GM21723 (cell line): ENCODE measurements around the gene ZNF511.

Source experiments
- ATAC-seq: cut with Tn5 transposase; IDR thresholded peaks from one replicate; pipeline ENCODE4 v1.9.1; 2021; ENCODE audit warnings: mild to moderate bottlenecking, moderate library complexity; ENCODE audit not compliant: unreplicated experiment

ZNF511 gene

DNA sequence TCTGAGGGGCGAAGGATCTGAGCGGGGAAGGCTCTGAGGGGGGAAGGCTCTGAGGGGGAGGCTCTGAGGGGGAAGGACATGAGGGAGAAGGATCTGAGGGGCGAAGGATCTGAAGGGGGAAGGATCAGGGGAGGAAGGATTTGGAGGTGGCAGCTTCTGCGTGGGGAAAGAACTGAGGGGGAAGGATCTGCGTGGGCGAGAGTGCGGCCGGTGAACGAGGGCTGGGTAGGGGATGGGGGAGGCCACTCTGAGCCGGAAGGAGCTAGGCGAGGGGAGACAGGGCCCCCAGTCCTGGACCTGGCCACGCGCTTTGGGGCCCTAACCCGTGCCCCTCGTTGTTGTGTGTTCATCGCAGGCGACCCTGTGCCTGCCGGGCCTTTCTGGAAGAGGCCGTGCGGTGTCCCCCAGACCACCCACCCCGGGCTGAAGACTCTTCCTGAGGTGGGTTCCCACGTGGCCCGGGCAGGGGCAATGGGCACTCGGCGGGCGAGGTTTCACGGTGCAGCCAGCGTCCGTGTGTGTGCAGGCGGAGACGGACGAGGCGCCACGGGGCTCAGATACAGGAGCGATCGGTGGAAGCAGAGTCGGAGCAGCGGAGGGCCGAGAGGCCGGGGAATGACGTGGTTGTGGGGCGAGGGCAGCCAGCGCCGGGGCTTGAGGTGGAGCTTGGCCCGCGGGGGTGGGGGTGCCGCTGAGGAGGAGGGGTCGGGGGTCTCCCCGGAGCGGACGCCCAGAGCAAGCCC, 26.0 kb downstream of the ZNF511 start:
- peak; percentile 48 for ATAC-seq

DNA sequence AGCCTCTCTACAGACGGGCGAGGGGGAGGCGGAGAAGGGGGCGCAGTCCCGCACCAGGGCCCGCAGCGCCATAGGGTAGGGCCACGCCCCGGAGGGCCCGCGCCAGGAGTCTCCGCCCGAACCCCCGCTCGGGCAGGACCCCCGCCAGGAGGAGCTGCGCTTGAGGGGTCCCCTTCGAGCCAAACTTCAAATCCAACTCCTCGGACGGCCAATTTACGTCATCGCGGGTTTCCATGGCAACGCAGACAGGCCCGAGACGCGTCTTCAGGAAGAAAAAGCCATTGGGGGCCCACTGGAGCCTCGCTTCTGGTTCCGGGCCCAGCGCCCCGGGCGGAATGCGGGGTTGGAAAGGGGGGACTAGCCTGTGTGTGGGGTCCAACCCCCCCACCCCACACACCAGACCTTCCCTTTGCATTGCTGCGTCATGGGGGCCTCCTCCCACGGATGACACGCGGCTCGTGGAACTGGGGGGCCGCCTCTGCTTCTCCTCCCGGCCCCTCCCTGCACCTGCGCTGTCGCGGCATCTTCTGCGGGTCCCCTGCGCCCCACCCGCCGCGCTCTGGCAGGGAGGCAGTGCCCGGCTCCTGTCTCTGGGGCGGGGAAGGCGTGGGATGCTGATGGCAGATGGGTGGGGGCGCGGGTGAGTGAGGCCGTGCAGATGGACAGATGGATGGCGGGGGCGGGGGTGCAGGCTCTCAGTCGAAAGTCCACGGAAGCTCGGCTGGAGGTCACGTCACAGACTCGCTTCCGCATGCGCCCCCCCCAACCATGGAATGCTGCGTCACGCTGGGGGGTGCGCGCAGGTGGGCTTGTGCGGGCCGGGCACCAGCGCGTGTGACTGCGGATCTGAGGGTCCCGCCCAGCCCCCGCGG, 26.8 kb downstream of the ZNF511 start:
- ATAC-seq, result peak; percentile 55

DNA sequence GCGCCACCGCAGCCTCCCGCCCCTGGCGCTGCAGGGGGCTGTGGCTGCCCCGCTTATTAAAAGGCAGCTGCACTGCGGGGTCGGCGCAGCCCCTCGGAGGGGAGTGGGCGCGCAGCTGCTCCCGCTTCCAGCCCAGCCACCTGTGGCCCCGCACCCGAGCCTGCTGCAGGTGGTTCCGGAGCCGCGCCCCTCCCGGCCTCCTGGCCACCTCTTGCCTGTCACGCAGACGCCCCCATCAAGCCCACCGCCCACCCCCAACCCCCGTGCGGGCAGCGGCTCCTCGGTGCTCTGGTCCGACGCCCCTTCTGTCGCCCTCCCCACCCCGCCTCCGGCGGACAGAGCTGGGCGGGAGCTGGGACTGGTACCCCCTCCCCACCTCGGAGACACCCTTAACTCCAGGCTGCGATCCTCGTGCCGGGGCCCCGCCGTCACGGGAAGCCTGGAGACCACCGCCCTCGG, 27.4 kb downstream of the ZNF511 start:
- no peak for ATAC-seq

DNA sequence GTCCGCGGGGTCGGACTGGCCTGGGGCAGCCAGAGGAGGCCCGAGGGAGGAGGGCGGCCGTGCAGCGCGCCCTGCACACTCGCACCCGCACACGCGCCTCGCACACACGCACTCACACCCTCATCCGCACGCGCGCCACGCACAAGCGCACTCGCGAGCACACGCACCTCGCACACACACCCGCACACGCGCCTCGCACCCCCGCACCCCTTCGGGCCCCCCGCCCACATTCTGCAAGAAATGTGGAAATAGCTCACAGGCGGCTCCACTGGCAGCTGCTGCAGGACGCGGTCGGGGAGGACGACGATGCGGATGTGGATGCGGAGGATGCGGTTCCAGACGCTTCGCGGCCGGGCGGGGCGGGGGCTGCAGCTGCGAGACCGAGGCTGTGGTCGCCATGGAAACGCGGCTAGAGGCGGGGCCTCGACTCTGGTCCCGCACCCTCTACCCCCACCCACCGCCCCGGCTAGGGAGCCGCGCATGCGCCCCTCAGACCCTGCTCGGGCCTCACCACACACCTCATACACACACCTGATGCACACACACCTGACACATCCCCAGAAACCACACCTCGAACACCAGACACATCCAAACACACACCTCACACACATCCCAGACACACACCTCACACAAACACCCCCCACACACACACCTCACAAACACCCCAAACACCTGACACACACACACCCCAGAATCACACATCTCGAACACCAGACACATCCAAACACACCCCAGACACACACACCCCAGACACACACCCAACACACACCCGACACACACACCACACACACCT, 28.1 kb downstream of the ZNF511 start, which contains the start of gene CALY:
Gene CALY, minus strand, starts transcription at position 320 of the 793 bp plus-strand sequence. CDS start 7,907 bp downstream, outside the sequence.
- ATAC-seq, result no peak

DNA sequence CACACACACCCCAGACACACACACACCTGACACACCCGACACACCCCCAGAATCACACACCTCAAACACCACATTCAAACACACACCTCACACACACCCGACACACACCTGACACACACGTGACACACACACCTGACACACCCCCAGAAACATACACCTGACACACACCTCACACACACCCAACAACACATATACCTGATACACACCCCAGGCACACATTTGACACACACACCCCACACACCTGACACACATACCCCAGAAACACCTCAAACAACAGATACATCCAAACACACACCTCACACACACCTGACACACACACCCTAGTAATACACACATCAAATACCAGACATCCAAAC, 28.6 kb downstream of the ZNF511 start:
- ATAC-seq, result no peak

DNA sequence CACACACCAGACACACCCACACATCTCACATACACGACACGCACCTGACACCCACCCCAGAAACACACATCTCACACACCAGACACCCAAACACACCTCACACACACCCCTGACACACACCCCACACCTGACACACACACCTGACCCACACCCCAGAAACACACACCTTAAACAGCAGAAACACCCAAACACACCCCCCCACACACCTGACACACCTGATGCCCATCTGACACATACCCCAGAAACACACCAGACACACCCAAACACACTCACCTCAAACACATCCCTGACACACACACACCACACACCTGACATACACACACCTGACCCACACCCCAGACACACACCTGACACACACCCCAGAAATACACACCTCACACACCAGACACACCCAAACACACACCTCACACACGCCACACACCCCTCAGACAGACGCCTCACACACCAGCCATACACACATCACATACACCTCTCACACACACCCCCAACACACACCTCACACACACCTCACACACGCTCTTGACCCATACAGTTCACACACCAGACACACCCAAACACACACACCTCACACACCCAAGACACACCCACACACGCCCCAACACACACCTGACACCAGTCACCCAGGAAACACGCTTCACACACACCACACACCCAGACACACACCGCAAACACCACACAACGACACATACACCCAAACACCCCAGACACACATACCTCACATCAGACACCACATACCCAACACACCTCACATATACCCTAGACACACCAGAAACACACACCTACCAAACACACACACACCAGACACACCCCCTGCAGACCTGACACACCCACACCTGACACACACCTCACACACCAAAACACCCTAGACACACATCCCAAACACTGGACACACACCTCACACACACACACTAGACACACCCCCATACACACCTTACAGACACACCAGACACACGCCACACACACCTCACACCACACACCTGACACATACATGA, 29.7 kb downstream of the ZNF511 start:
- ATAC-seq, result no peak

DNA sequence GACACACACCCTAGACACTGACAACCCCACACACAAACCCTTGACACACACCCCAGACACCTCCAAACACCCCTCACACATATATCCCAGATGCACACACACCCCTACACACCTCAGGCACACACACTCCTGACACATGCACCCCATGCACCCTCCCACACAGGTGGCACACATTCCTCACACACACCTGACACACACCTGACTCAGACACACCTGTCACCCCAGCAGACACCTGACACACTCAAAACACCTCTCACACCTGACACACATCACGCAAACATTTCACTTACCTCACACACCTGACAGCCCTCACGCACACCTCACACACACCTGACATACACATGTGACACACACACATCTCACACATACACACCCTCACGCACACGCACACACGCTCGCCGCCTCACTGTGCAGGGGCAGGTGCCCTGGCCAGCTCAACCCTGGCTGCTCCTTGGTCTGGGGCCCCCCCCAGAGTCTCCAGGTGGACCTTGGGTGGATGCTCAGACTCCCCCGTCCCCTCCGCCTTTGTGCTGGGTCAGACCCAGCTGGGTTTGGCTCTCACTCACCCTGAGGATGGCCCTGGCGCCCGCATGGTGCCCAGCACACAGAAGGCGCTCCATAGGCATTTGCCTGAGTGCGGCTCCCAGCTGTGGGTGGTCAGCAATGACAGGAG, 31.1 kb downstream of the ZNF511 start:
- ATAC-seq, result no peak

DNA sequence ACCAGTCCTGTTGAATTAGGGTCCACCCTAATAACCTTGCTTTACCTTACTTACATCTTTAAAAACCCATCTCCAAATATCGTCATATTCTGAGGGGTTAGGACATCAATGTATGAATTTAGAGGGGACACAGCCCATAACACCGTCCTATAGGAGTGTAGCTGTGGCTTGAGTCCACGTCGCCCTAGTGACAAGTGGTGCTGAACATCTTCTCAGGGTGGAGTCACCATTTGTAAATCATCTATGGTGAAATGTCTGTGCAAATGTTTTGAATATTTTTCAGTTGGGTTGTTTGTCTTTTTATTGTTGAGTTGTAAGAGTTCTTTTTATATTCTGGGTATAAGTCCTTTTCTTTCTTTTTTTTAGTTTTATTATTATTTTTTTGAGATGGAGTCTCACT, 33.3 kb downstream of the ZNF511 start:
- ATAC-seq, result no peak

DNA sequence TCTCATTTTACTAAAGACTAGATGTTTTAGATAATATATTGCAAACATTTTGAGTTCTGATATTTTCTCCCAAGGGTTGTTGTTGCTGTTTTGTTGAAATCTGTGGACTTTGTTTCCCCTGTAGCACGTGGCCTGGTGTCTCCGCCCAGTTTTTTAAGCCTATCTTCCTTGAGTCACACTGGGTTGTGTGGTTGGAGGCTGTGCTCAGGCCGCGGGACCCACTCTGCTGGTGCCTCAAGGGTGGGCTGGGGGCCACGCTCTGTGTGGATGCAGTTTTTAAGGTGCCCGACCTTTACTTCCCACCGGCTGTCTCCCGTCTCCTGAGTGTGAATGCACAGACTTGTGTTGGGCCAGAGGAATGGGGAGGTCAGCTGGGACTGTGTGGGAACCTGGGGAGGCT, 34.2 kb downstream of the ZNF511 start:
- ATAC-seq, result no peak

DNA sequence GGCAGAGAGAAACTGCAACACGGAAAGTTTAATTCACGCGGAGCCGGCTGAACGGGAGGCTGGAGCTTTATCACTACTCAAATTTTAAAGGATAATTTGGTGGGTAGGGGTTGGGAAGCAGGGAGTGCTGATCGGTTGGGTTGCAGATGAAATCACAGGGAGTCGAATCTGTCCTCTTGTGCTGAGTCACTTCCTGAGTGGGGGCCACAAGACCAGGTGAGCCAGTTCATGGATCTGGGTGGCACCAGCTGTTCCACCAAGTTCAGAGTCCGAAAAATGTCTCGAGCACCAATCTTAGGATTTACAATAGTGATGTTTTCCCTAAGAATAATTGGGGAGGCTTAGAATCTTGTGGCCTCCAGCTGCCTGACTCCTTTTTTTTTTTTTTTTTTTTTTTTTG, 34.8 kb downstream of the ZNF511 start:
- ATAC-seq, result no peak

DNA sequence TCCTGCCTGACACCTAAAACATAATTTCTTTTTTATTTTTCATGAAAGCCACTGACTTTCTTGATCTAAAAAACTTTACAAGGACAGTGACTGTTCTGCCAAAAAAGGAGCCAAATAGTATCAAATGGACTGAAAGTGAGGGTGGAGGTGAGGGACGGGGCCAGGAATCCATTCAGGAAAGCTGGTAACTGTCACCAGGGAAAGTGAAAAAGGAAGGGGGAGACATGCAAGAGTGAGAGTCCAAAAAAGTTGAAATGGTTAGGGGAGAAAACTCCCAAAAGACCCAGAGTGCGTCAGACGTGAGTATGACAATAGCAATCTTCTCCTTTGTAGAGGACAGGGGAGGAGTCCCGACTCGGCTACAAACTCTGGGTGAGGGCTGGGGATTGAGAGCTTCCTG, 35.5 kb downstream of the ZNF511 start:
- no peak for ATAC-seq

DNA sequence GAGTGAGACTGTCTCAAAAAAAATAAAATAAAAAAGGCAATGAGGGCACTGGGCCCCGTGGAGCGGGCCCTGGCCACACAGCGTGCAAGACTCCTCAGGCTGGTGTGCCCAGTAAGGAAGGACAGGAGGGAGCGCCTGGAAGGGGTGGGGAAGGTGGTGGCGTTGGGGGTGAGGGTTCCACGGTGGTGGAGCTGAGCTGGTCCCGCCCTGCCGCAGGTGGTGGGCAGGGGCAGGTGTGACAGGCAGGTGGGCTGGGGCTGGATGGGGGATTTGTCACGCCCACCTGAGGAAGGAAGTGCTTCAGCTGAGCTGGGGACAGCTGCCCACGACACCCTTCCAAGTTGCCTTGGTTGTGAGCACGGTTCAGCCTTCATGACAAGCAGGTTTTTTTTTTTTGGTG, 37.7 kb downstream of the ZNF511 start:
- ATAC-seq, result no peak

DNA sequence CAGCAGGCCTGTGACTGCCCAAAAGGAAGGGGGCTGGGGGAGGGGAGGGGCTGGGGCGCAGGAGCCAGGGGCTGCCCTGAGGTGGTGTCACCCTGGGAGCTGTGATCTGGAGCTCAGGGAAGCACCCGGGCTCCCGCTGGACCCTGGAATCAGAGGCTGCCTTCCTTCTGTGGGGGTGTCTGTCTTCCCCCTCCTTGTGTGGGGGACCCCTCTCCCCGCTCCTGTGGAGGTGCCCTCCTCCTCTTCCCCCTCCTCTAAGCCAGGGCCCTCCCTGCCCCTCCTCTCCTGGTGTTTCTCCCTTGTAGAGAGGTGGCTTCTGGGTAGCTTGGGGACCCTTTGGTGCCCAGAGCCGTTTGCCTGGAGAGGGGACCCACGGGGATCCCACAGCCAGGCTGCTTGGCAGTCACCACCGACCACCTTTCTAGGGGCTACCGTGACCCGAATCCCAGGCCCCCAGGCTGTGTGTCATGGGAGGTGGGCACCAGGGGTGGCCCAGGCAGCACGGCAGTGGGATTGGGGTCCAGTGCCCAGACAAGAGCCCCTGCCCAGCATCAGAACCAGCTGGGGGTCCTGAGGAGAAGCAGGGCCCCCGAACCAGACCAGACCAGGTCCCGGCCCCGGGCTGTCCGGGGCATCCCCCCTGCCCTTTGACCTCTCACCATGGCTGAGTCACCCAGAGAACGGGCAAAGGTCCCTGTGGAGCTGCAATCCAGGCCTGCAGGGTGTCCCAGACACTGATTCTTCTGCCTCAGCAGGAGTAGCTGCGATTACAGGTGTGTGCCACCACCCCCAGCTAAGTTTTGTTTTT, 39.2 kb downstream of the ZNF511 start:
- ATAC-seq, result no peak

DNA sequence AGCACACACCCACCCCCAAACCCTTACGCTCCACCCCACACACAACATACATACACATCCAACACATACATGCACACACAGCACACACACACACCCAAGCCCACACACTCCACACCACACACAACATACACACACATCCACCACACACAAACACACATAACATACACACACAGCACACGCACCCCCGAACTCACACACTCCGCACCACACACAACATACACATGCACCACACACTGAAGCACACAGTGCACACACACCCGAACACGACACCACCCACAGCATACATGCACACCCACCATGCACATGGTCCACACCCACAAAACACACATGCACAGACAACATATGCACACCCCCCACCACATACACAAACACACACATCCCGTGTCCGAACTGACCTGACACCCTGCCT, 40.5 kb downstream of the ZNF511 start:
- no peak for ATAC-seq

DNA sequence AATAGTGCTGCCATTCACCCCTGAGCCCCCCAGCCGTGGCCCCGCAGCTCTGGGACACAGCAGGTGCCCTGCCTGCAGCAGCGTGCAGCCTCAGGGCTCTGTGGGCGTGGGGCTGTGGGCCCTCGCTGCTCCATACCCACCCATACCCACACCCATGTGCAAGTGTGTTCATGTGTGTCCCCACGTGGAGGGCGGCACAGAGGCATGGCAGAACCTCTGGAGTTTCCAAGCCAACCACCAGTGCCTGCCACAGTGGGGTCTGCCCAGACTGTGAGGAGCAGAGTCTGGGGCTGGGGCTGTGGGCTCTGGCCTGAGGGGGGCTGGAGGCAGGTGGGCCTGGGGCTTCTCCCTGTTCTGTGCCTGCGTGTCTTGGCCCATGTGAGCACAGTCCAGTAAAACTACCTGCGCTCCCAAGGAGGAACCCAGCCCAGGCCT, 40.9 kb downstream of the ZNF511 start:
- ATAC-seq, result no peak

DNA sequence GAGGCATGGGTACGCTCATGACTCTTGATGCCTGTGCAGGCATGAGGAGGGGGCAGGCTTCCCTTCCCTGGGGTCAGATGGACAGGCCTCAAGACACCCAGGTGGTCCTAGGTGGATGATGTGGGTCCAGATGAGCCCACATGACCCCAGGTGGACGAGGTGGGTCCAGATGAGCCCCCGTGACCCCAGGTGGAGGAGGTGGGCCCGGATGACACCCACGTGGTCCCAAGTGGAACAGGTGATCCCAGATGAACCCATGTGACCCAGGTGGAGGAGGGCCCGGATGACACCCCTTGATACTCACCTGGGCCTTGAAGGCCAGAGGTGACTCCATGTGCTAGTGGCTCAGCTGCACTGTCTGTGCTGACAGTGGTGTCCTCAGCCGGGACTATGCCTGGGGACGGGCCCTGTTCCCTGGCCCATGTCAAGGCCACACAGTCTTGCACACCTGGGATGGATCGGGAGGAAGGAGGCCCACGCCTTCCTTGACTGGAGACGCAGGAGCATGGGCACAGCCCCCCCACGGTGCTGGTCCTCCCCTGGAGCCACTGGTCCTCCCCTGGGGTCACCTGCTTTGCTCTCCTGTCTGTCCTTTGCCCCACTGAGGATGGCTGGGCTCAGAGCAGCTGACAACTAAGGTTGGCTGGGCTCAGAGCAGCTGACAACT, 41.7 kb downstream of the ZNF511 start:
- no peak for ATAC-seq

DNA sequence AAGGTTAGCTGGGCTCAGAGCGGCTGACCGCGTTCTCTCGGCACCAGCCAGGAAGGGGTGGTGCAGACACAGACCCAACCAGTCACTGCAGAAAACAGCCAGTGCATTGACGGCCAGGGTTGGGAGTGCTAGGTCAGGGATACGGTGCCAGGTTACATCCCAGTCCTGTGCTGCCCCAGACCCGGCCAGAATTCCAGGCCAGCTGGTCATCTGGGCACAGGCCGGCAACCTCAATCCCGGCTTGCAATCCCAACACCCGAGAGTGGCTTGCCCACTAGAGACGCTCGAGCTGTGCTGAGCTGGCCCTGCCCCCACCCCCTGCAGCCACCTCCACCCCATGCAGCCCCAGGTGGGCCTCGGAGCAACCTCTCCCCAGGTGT, 42.2 kb downstream of the ZNF511 start:
- ATAC-seq, result no peak
